ENCODE results near the gene DDX31.

Gene DDX31

DNA sequence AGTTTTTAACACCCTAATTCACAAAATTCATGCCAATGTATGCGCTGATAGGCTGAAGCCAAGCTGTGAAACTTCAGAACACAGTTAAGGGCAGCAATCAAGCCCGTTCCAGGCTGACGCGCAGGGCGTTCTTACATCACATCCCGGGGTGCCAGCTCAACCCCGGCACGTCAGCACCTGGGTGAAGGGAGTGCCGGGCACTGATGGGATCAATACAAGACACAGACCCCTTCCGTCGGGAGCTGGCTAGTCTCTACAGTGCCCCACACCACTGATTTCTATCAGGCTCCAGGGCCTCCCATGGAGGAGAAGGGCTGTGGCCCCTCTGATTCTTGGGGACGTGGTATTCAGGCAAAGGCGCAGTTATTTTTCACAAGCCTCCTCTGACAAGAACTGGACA, 75.4 kb downstream of the DDX31 start:
- TF ChIP-seq, protein P1, sequence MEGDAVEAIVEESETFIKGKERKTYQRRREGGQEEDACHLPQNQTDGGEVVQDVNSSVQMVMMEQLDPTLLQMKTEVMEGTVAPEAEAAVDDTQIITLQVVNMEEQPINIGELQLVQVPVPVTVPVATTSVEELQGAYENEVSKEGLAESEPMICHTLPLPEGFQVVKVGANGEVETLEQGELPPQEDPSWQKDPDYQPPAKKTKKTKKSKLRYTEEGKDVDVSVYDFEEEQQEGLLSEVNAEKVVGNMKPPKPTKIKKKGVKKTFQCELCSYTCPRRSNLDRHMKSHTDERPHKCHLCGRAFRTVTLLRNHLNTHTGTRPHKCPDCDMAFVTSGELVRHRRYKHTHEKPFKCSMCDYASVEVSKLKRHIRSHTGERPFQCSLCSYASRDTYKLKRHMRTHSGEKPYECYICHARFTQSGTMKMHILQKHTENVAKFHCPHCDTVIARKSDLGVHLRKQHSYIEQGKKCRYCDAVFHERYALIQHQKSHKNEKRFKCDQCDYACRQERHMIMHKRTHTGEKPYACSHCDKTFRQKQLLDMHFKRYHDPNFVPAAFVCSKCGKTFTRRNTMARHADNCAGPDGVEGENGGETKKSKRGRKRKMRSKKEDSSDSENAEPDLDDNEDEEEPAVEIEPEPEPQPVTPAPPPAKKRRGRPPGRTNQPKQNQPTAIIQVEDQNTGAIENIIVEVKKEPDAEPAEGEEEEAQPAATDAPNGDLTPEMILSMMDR (IDR thresholded peaks at IDR 0.05; ENCODE audit: control insufficient read depth, extremely low read depth, insufficient read depth): no peak
- DNase-seq (ENCODE audit: low read depth): no peak
- H3K4me3 ChIP-seq (ENCODE audit: low read depth, low read length): no peak overlapping the region

DNA sequence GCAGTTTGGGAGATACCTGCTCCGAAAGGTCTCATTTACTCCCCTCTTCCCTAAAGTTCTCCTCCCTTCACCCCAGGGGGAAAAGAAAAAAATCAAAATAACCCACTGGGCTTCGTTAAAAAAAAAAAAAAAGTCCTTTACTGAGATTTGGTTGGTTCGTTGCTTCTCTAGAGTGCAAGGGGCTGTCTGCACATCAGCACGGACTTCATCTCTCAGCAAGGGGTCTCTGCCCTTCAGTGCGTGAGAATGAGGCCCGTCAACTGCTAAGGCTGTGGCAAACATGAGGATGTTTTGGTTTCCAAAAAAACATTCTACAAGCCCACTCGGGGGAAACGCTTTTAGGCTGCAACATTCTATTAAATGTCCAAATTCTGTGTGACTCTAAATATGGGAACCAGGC, 77.3 kb downstream of the DDX31 start:
- DNase-seq (ENCODE audit: low read depth): no peak
- TF ChIP-seq, protein P1 (IDR thresholded peaks at IDR 0.05; ENCODE audit: control insufficient read depth, extremely low read depth, insufficient read depth): no peak
- H3K4me3 ChIP-seq (ENCODE audit: low read depth, low read length): no peak overlapping the region

DNA sequence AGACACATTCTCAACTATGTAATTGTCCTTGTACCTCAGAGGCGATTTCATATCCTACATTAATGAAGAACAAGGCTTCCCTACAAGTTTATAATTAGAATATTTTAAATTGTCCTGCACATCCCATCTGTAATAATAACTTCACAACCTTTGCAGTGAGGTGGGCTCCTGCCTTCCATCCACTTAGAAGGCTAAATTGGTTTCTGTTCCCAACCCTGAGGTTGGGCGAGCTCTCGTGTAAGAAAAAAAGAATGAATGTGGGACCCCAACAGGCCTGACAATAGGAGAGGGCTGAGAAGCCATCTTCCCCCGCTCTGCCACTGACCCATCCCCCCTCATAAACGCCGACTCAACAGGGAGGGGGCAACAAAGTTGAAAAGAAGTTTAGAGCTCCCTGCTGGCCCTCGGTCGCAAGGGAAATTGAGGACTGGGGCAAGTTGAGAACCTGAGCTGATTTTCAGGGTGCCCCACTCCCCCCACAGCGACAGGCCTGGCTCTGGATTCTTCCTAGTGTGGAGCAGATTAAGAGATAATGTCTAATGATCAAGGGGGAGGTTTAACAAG, 78.0 kb downstream of the DDX31 start:
- no peak overlapping the region for H3K4me3 ChIP-seq (ENCODE audit: low read depth, low read length)
- DNase-seq (ENCODE audit: low read depth): no peak
- TF ChIP-seq, protein P1 (IDR thresholded peaks at IDR 0.05; ENCODE audit: control insufficient read depth, extremely low read depth, insufficient read depth): no peak

DNA sequence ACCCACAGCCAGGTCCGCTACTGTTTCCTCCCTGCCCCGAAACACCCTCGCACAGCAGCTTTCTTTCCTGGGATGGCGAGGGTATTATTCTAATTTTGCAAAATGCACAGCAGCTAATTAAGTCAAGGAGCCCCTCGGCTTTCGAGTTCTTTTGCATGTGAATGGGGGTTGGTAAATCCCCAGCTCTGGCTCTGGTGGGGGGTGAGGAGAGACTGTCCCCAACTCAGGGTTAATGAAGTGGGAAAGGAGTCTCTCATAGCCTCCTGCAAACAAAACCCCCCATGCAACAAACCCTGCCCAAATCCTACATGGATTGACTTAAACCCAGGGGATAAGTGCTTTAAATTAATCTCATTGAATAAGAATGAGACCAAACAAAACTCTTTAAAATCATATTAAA, 78.5 kb downstream of the DDX31 start:
- TF ChIP-seq, protein P1 (IDR thresholded peaks at IDR 0.05; ENCODE audit: control insufficient read depth, extremely low read depth, insufficient read depth): no peak
- no peak overlapping the region for H3K4me3 ChIP-seq (ENCODE audit: low read depth, low read length)

DNA sequence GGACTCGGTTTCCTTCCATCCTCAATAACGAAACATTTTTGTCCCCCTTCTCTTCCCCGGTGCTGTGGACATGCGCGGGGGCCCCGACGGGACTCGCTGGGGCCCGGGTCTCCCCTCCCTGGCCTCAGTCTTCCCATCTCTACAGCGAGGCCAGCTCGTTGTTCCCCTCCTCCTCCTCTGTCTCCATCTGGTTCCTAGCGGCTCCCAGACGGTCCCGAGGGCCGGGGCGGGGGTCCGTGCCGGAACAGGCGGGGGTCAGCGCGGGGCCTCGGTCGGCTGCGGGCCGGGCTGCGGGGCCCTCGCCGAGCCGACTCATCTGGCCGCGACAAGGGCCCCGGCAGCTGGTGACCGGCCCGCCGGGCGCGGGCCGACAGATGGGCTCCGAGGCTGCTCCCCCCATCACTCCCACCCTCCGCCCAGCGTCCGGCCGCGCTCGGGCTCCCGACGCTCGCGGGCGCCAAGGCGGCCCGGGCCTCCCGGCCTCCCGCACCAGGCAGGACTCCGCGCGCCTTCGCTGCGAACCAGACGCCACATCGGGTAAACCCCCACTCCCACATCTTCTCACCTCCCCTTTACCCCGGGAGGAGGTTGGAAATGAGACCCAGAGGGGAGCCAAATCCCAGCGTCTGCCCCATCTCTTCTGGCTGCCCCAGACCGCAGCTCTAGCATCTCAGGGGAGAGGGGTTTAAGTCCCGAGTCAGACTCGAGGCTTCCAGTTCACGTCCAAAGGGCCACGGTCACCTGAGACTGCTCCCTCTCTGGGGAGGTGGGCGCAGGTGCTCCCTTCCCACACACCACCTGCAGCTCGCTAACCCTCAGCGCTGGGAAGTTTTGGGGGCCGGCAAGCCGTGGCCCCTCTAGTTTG, 79.2 kb downstream of the DDX31 start:
- no peak for DNase-seq (ENCODE audit: low read depth)
- no peak overlapping the region for H3K4me3 ChIP-seq (ENCODE audit: low read depth, low read length)
- TF ChIP-seq, protein P1 (IDR thresholded peaks at IDR 0.05; ENCODE audit: control insufficient read depth, extremely low read depth, insufficient read depth): no peak

More for the DNA sequence above, 78.5 kb downstream of the DDX31 start:
- no peak for DNase-seq (ENCODE audit: low read depth)

DNA sequence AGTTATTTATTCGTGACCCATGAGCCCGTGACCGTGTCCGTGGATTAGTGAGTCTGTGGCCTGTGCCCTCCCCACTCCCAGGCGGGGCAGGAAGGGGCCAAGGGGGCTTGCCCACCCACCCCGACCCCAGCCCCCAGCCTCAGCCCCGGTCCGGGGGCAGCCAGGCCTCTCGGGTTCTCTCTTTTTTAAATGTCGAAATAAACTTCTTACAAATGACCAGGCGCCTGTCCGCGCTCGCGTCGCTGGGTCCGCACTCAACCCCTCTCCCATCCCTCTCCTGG, 79.8 kb downstream of the DDX31 start:
- no peak for DNase-seq (ENCODE audit: low read depth)
- H3K4me3 ChIP-seq (ENCODE audit: low read depth, low read length): no peak overlapping the region
- TF ChIP-seq, protein P1 (IDR thresholded peaks at IDR 0.05; ENCODE audit: control insufficient read depth, extremely low read depth, insufficient read depth): no peak

Measured in LNCaP clone FGC (cell line).